ENCODE measurements around the gene CLDN12.

CLDN12 gene

GRCh38 chr7:90403174-90404113, at the start of gene CLDN12:
CLDN12 (plus strand) TSS chr7:90403461; CDS start chr7:90412677, 9,216 bp downstream.
- peak; percentile 97 for DNase-seq (ENCODE audit: low spot score)

GRCh38 chr7:90383422-90383821, 19.8 kb upstream of the CLDN12 start:
- no peak for DNase-seq (ENCODE audit: low spot score)

- DNase-seq (ENCODE audit: low spot score): no peak
Observed at GRCh38 chr7:90383861-90384260, 19.4 kb upstream of the CLDN12 start.

GRCh38 chr7:90384433-90384832, 18.8 kb upstream of the CLDN12 start:
- DNase-seq (ENCODE audit: low spot score): no peak

GRCh38 chr7:90387470-90388240, 15.6 kb upstream of the CLDN12 start:
- DNase-seq (ENCODE audit: low spot score): no peak

GRCh38 chr7:90390926-90391325, 12.3 kb upstream of the CLDN12 start:
- no peak for DNase-seq (ENCODE audit: low spot score)

GRCh38 chr7:90391488-90391887, 11.8 kb upstream of the CLDN12 start:
- no peak for DNase-seq (ENCODE audit: low spot score)

GRCh38 chr7:90396420-90396819, 6.8 kb upstream of the CLDN12 start:
- DNase-seq (ENCODE audit: low spot score): no peak

GRCh38 chr7:90401989-90402388, 1.3 kb upstream of the CLDN12 start:
- DNase-seq (ENCODE audit: low spot score): no peak

GRCh38 chr7:90402785-90403173, 482 bp upstream of the CLDN12 start:
- DNase-seq (ENCODE audit: low spot score): no peak

GRCh38 chr7:90404777-90405176, 1.5 kb downstream of the CLDN12 start:
- no peak for DNase-seq (ENCODE audit: low spot score)

- no peak for DNase-seq (ENCODE audit: low spot score)
Observed at GRCh38 chr7:90407484-90407821, 4.2 kb downstream of the CLDN12 start.

- no peak for DNase-seq (ENCODE audit: low spot score)
Observed at GRCh38 chr7:90408142-90408541, 4.9 kb downstream of the CLDN12 start.

- no peak for DNase-seq (ENCODE audit: low spot score)
Observed at GRCh38 chr7:90409667-90410066, 6.4 kb downstream of the CLDN12 start.

GRCh38 chr7:90411510-90411909, 8.2 kb downstream of the CLDN12 start:
- DNase-seq (ENCODE audit: low spot score): no peak

- no peak for DNase-seq (ENCODE audit: low spot score)
Observed at GRCh38 chr7:90412458-90413184, 9.4 kb downstream of the CLDN12 start.

GRCh38 chr7:90413185-90413528, 9.9 kb downstream of the CLDN12 start:
- DNase-seq (ENCODE audit: low spot score): no peak

GRCh38 chr7:90421651-90422050, 18.4 kb downstream of the CLDN12 start:
- DNase-seq (ENCODE audit: low spot score): no peak

GRCh38 chr7:90424720-90425119, 21.5 kb downstream of the CLDN12 start:
- no peak for DNase-seq (ENCODE audit: low spot score)

GRCh38 chr7:90425376-90425775, 22.1 kb downstream of the CLDN12 start:
- DNase-seq (ENCODE audit: low spot score): no peak

- DNase-seq (ENCODE audit: low spot score): no peak
Observed at GRCh38 chr7:90430614-90431460, 27.6 kb downstream of the CLDN12 start.

- no peak for DNase-seq (ENCODE audit: low spot score)
Observed at GRCh38 chr7:90432752-90433151, 29.5 kb downstream of the CLDN12 start.
